BJ (cell line): ENCODE results near the gene MTMR12. TPM values are rescaled to one million over a fixed set of nuclear protein-coding genes. Genes with fewer than 3 reads are reported as not detected.

Experiments used
- CTCF ChIA-PET: fragments of 350-600 bp; formaldehyde crosslinking; extraction: SDS; loops from one replicate; lab custom pipeline; 2021; ENCODE audit warnings: antibody characterized with exemption, inconsistent platforms; lab: Yijun Ruan, JAX
- POLR2A ChIA-PET: fragments of 300-600 bp; sonication (Branson Sonifier 250); formaldehyde crosslinking; extraction: SDS; loops from one replicate; lab custom pipeline; 2021; ENCODE audit warnings: antibody characterized with exemption; lab: Charles Lee
- DNase-seq: peaks from one replicate; pipeline ENCODE4 v3.0.0-alpha.2; 2011; ENCODE audit warnings: low read depth
- H3K27me3 ChIP-seq: 2 replicates; pipeline ENCODE4 v1.6.0; 2011; ENCODE audit warnings: low read length; ENCODE audit not compliant: control insufficient read depth, insufficient read depth
- H3K36me3 ChIP-seq: 2 replicates; pipeline ENCODE4 v1.5.1; 2011; ENCODE audit warnings: low read length; ENCODE audit not compliant: control insufficient read depth, insufficient read depth
- H3K4me3 ChIP-seq: 2 replicates; pipeline ENCODE4 v1.5.1; 2011; ENCODE audit warnings: low read depth, mild to moderate bottlenecking, control low read depth, low read length
- polyA plus RNA-seq: library from polyadenylated mRNA; depleted of rRNA; stranded (reverse); fragments of >200 nt; gene quantifications from 2 replicates; pipeline ENCODE4 v1.2.3, GENCODE V29; 2011
- TF ChIP-seq, protein P1 (sequence below): IDR thresholded peaks from 2 replicates; pipeline ENCODE4 v1.5.1; 2011; ENCODE audit warnings: low read depth, mild to moderate bottlenecking, control low read depth, inconsistent platforms, low read length, moderate library complexity; ENCODE audit not compliant: insufficient read depth

Gene MTMR12
- polyA plus RNA-seq, 1 experiment: 11.1 TPM

DNA sequence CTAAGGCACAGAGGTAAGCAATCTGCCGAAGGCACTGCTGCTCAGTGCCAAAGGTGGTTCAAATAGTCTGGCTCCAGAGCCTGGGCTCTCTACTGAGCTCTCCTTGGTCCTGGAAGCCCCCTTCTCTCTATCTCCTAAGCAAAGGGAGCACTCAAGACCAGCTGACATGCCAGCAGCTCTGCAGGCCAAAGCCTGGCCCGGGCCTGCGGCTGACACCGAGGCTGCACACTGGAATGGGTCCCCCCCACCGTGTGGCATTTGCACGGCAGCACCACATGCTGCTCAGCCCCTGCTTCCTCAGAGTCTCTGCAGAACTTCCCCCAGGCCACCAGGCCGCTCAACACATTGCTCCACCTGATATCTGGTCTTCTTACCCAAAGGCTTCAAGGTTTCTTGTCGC, 80.8 kb downstream of the MTMR12 start:
- ChIA-PET POLR2A (no interaction called here), CTCF (interaction anchor here (0.6 to 11.0 kb wide), 40 partner anchors 7 to 476 kb away, joined by 3 to 145 read pairs (median 4); partner anchors contain the start of gene GOLPH3)

DNA sequence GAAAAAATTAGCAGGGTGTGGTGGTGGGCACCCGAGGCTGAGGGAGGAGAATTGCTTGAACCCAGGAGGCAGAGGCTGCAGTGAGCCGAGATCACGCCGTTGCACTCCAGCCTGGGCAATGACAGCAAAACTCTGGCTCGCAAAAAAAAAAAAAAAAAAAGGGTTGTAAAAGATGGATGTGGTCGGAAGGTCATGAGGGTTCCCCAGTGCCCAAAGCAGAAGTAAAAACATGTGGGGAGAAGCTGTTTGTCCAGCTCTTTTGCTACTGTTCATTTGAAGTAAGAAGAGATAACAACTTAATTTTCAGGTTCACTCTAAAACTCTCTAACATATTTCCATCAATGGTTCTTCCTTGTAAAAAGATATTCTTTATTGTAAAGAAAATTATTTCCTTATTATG, 81.5 kb downstream of the MTMR12 start:
- Histone ChIP-seq H3K27me3 (no peaks in the 10 kb centered on the region), H3K36me3 (peaks cover 6% of the 10 kb centered on the region), H3K4me3 (no peak overlapping the region)
- TF ChIP-seq, protein P1, sequence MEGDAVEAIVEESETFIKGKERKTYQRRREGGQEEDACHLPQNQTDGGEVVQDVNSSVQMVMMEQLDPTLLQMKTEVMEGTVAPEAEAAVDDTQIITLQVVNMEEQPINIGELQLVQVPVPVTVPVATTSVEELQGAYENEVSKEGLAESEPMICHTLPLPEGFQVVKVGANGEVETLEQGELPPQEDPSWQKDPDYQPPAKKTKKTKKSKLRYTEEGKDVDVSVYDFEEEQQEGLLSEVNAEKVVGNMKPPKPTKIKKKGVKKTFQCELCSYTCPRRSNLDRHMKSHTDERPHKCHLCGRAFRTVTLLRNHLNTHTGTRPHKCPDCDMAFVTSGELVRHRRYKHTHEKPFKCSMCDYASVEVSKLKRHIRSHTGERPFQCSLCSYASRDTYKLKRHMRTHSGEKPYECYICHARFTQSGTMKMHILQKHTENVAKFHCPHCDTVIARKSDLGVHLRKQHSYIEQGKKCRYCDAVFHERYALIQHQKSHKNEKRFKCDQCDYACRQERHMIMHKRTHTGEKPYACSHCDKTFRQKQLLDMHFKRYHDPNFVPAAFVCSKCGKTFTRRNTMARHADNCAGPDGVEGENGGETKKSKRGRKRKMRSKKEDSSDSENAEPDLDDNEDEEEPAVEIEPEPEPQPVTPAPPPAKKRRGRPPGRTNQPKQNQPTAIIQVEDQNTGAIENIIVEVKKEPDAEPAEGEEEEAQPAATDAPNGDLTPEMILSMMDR: no peak
- DNase-seq: no peak
- ChIA-PET POLR2A (interaction anchor here (0.7 kb wide), 1 partner anchor 45 kb away, joined by 13 read pairs; no protein-coding TSS in a partner anchor), CTCF (interaction anchor here (0.6 to 11.0 kb wide), 16 partner anchors 12 to 463 kb away, joined by 3 to 145 read pairs (median 6); no protein-coding TSS in a partner anchor)

More for the DNA sequence above, 80.8 kb downstream of the MTMR12 start:
- no peak for DNase-seq
- Histone ChIP-seq H3K36me3 (peaks cover 6% of the 10 kb centered on the region), H3K27me3 (no peaks in the 10 kb centered on the region), H3K4me3 (no peak overlapping the region)
- TF ChIP-seq, protein P1: no peak

DNA sequence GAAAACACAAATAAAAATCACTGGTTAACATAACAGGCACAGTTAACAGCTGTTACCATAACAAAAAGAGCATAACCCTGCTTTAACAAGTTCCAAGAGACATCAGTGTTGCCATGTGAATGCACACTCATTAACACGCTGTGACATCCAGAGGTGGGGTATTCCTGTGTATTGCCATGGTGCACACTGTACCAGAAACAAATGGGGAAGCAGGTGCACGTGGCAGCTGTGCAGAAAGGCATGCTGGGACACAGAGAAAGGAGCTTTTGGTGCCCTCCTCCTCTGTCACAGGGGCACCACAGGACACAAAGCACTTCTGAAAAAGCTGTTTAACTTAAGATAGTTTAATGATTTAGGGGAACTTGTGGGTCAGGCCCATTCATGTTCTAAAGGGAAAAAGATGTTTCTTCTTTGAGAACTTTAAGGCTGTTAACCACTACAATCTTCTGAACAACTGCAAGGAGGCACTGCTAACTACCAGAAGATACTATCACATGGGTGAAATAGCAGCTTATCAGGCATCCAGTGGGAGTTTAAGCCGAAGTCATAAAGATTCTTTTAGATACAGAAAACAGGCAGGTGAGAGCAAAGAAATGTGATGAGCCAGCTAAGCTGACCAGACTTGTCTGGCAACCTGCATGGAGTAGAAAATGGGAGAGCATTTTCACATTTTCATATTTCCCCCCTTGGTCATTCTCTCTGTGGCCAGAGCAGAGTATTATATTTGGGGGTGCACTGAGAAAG, 82.2 kb downstream of the MTMR12 start:
- peaks cover 5% of the 10 kb centered on the region for H3K36me3 ChIP-seq
- ChIA-PET CTCF (interaction anchor here (0.6 to 11.0 kb wide), 3 partner anchors 58 to 99 kb away, joined by 3 to 145 read pairs (median 4); no protein-coding TSS in a partner anchor), POLR2A (no interaction called here)
- no peak overlapping the region for H3K4me3 ChIP-seq
- TF ChIP-seq, protein P1: no peak
- DNase-seq: no peak
- H3K27me3 ChIP-seq: no peaks in the 10 kb centered on the region

DNA sequence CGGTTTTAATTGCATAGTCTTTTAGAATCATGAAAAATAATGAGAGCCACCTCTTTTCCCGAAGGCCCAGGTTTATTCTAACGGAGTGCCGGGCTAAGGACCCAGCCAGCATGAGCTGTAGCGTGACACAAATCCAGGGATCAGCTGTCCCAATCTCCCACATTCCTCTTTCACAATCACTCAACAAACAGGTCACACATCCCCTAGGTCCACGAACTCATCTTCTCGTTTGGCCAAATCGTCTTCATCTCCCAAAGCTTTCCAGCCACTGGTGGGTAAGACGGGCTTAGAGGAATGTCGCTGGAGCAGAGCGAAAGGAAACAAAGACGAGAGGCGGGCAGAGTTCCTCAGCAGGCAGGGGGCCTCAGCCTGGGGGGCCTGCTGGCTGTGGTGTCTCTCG, 83.2 kb downstream of the MTMR12 start:
- Histone ChIP-seq H3K27me3 (no peaks in the 10 kb centered on the region), H3K4me3 (no peak overlapping the region), H3K36me3 (peaks cover 5% of the 10 kb centered on the region)
- ChIA-PET POLR2A (no interaction called here), CTCF (interaction anchor here (11.0 kb wide), 1 partner anchor 100 kb away, joined by 145 read pairs; no protein-coding TSS in a partner anchor)
- DNase-seq: no peak
- TF ChIP-seq, protein P1: no peak

DNA sequence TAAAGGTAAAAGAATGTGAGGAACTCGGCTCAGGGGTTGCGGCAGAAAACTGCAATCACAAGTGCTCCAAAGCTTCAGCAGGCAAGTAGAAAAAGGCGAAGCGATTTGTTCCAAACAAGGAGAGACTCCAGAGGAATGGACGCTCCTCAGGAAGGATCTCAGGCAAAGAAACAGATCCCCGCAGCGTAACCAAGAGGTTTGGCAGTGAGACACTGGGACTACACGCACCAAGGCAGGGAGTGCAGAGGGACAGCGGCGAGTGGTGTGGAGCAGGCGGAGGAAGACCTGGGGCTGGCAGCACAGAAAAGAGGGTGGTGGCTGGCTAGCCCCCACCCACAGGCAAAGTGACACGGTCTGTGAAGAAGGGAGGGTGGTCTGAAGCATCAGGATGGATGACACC, 83.9 kb downstream of the MTMR12 start:
- Histone ChIP-seq H3K4me3 (no peak overlapping the region), H3K27me3 (no peaks in the 10 kb centered on the region), H3K36me3 (peaks cover 5% of the 10 kb centered on the region)
- ChIA-PET CTCF (interaction anchor here (11.0 kb wide), 1 partner anchor 100 kb away, joined by 145 read pairs; no protein-coding TSS in a partner anchor), POLR2A (no interaction called here)
- TF ChIP-seq, protein P1: no peak
- DNase-seq: no peak
